AML-193 (cell line): ENCODE data around the gene DCDC1.

ENCODE experiments used
- DNase-seq, 2 experiments: peaks; one replicate each; lab custom pipeline; 2025; lab: John Stamatoyannopoulos, UW

DCDC1 gene

DNA sequence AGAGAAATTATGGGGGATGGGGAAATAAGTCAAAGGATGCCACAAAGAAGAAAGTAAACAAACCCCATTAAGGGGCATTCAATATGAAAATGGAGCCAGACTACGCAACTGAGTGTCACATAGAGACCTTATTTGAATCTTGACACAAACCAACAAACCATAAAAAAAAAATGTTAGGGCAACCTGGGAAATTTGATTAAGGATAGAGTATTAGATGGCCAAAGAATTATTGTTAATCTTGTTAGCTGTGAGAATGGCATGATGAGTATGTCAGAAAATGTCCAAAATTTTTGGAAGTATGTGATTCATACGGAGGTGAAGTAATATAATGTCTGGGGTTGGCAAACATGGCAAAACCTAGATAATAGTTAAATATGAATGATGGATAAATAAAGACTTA lies 461.3 kb downstream of the DCDC1 start:
- no peak for DNase-seq

DNA sequence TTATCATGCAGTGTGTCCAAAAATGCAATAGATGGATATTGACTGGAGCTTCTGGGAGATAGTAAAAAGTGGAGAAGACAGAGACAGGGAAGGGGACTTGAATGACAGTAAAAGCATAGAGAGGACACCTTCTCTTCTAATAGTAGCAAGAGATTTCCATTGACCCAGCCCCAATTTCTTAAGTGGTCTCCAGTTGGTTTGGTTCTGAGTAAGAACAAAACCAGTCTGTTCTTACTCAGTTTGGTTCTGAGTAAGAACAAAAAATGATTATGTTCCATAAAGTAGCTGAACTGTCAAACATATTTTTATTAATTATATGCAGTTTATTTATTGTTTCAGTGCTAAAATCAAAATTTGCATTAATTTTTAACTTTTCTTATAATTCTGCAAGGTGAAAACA lies 466.6 kb downstream of the DCDC1 start:
- DNase-seq: no peak

GRCh38 chr11:30895046-30895445 lies 474.5 kb downstream of the DCDC1 start:
- DNase-seq: no peak

GRCh38 chr11:30893318-30893717 lies 476.2 kb downstream of the DCDC1 start:
- DNase-seq: no peak

- no peak for DNase-seq
These were observed 480.3 kb downstream of the DCDC1 start for GRCh38 chr11:30889143-30889794.

DNA sequence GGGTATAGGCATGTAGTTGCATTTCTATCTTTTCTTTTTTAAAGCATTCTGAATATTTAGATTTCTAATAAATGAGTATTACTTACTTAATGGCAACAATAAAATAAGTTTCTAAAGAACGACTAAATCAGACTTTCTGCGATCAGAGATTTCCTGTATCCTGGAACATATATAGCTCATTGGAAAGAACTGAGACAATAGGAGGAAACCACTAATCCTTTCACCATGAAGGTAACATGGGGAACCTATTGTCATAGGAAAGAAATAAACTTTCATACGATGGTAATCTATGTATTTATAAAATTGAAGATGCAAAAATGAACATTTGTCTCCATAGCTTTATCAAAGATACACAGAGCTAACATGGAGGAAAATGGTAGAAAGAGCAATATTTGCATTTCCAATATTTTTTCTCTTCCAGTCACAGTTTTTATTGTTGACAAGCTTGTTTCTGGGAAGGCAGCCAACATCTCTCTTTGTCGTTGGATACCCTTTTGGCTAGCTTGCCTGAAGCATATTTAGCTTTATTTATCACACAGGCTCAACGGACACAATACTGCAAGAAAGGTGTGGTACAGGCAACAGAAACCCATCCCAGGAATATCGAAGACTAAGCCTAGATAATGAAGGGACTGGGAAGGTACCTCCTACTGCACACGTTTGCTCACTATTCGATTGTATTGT lies 490.1 kb downstream of the DCDC1 start:
- DNase-seq: no peak

- DNase-seq: no peak
These were observed 491.1 kb downstream of the DCDC1 start for GRCh38 chr11:30878400-30878799.

GRCh38 chr11:30876663-30877396 lies 492.7 kb downstream of the DCDC1 start:
- DNase-seq: no peak

GRCh38 chr11:30876228-30876627 lies 493.3 kb downstream of the DCDC1 start:
- no peak for DNase-seq

- DNase-seq: no peak
These were observed 493.7 kb downstream of the DCDC1 start for GRCh38 chr11:30875806-30876205.

DNA sequence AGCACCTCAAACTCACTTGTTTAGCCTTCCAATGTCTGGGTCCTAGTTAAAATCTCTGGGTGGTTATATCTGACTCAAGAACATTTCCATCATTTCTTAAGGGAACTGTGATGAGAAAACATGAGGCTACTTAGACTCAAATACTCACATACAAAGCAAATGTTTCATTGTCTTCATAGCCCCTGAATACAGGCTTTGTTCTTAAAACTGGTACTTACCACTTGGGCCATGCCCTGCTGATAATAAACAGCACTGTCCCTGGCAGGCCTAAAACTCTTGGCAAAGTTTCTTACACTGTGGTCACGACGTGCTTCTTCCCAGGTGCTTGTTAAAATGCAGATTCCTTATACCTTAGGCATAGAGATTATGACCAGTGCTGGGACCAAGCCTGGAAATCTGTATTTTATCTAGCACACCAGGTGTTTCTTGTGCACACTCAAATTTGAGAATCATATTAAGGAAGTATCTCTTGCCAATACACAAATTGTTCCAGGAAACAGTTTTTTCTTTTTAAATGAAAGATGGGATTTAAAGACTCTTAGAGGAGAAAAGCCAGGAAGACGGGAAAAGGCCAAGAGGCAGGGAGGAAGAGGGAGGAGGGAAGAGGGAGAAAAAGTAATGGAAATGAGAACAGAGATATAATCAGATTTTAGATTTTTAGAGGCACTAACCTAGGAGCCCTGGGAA lies 495.5 kb downstream of the DCDC1 start:
- DNase-seq: no peak

DNA sequence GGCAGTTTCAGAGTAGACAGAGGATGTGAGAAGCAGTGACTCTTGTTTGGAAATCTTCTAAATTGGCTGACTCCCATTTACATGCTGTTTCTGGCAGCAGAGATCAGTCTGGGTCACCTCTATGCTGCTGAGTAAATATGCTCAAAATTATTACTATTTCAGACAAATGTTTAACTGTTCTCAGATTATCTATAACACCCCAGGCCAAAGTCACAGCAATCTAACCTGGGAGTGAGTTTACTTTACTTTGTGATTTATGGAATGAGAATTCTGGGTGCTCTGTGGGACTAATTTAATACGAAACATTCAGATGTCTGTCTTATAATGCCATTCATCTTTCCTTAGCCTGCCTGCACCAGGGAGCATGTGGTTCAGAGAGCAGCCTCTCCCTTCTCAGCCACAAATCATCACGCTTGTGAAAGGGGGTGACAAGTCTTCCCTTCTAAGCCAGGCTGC lies 500.9 kb downstream of the DCDC1 start:
- no peak for DNase-seq

GRCh38 chr11:30863209-30863608 lies 506.3 kb downstream of the DCDC1 start:
- no peak for DNase-seq

DNA sequence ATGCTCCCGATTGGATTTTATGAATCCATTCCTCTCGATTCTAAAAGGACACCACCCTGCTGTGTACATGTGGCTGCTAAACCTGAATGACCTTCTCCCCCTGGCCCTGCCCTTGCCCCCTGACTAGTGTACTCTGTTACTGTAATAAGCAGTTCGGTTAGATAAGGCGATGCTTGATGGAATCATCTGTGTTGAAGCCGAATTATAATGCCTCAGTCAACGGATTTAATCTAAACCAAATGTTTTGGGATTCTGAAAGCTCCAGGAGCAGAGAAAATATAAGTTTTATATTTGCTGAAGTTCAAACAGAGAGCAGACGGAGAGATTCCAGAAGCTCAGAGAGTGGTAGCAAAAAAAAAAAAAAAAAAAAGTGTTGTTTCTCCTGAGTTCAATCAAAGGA lies 508.0 kb downstream of the DCDC1 start:
- DNase-seq: no peak

- no peak for DNase-seq
These were observed 508.5 kb downstream of the DCDC1 start for GRCh38 chr11:30861064-30861463.

- no peak for DNase-seq
These were observed 509.4 kb downstream of the DCDC1 start for GRCh38 chr11:30860146-30860545.

DNA sequence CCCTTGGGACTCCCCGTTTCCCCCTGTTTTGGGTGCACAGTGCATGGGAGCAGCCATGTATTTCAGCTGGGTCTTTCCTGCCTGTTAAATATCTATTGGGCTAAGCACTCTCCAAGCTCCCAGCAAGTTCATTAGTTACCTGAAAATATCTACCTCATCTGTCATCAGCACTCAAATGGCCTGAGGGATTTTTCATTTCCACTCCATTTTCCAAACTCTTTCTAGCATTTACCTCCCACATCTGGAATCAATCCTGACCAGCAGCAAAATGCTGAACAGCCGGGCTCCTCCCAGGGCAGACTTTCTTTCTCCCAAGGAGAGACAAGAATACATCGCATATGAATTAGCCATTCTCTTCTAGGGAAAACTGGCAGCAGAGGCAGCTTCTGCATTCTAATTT lies 509.9 kb downstream of the DCDC1 start:
- DNase-seq: no peak

DNA sequence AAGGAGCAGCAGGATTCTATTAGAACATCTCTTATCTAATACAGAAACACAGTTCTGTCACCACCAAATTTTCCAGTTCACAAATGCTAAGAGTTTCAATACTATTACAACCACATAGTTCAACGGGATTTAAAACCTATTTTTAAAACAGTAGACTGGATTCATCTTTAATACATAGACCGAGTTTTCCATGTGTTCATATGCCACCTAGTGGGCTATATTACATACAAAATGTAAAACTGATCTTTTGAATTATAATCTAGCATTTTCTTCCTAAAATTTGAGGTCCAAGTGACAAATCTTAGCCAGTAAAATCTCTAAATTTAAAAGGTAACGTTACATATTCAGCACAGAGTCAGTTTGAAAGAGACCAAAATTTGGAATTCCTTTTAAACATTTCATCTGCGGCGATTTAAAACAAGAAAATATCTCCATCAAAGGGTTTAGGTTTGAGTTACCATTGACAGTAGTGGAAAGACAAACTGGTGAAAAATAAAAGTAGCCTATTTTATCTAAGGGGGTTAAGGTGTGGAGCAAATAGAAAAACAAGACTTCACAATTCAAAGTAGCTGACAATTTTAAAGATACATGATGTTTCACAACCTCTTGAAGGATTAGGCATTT lies 514.0 kb downstream of the DCDC1 start:
- DNase-seq: no peak

GRCh38 chr11:30853439-30853838 lies 516.1 kb downstream of the DCDC1 start:
- DNase-seq: no peak

DNA sequence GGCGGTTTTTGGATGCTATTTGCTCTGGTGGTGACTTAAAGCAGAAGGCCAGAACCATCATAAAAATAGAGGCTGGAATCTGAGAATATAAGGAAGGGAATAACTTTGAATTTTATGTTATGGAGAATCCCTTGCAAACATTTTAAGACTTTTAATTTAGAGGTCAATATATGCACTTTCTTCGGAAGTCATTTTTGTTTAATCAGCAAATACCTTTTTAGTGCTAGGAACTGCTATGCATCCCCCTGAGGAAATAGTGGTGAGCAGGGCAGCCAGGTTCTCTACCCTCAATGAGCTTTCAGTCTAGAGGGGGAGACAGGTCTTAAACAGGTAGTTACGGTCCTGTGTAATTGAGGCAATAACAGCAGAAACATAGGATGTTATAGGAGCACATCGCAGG lies 516.9 kb downstream of the DCDC1 start:
- DNase-seq: no peak

DNA sequence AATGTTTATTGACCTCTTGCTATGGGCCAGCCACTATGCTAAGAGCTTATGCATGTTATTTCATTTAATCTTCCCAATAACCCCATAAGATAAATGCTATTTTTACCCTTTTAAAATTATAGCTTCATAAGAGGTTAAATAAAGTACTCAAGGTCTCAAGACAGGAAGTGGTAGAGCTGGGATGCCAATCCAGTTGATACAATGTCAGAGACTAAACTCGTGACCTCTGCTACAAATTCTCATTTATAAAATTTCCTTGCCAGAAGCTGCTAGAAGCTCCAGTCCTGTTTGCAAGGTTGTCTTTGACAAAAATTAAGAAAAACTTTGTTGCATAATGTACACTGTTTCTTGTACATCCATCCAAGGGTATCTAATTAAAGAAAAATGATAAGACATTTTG lies 517.4 kb downstream of the DCDC1 start:
- DNase-seq: no peak

GRCh38 chr11:30837252-30837651 lies 532.3 kb downstream of the DCDC1 start:
- no peak for DNase-seq
